K562 (cell line): Measurements from ENCODE around the gene EPDR1. TPM values are rescaled to one million over a fixed set of nuclear protein-coding genes. Genes with fewer than 3 reads are reported as not detected.
A peak's percentile ranks its signal among the peaks of the same experiment; 100 is the strongest.

Experiments
- ATAC-seq: fragments of 200-7000 bp; cut with Tn5 transposase; 3 replicates; pipeline ENCODE4 v1.9.1; 2020; ENCODE audit warnings: moderate library complexity
- BruUV-seq: library from RNA; stranded (reverse); fragments of 400-500 nt; replicated peaks from 2 replicates; lab custom pipeline; 2021; lab: Mats Ljungman, UMichigan
- CTCF ChIA-PET: fragments of 300-600 bp; formaldehyde crosslinking; extraction: SDS; loops from one replicate; lab custom pipeline; 2021; ENCODE audit warnings: low intra/inter-chr PET ratio; lab: Yijun Ruan, JAX
- POLR2A ChIA-PET: fragments of 300-600, 350-650 bp; sonication (Branson Sonifier 250); formaldehyde crosslinking; extraction: SDS; loops from one replicate; lab custom pipeline; 2021; ENCODE audit warnings: antibody characterized with exemption, inconsistent platforms; lab: Yijun Ruan, JAX
- DNase-seq, 4 experiments: peaks; one replicate each; pipeline versions ENCODE4 v3.0.0 to v3.0.0-alpha.2; 2011 to 2018; ENCODE audit warnings: low spot score in 3 of 4, mixed read lengths in 3 of 4; ENCODE audit errors: extremely low read depth in 1 of 4
- FAIRE-seq: peaks from 2 replicates; lab custom pipeline; 2011; peaks lifted over from hg19 to GRCh38; lab: Jason Lieb, UNC
- H2AFZ ChIP-seq: 2 replicates; pipeline ENCODE4 v1.6.0; 2011; ENCODE audit warnings: low read depth, low read length, control low read depth, inconsistent platforms
- H3K27ac ChIP-seq: fragments of 200-600 bp; 3 replicates; pipeline ENCODE4 v1.8.0; 2011; ENCODE audit warnings: low read depth, mild to moderate bottlenecking, control low read depth, inconsistent platforms, low read length, moderate library complexity, mixed read lengths; ENCODE audit errors: extremely low read depth
- H3K27me3 ChIP-seq, 2 experiments: fragments of 300-600 bp in 1 of 2; 2 replicates in 1 of 2; 3 replicates in 1 of 2; pipeline versions ENCODE4 v1.6.0 to v1.8.0; 2011; ENCODE audit warnings: inconsistent platforms in 2 of 2, low read length in 2 of 2, mild to moderate bottlenecking in 1 of 2, mixed read lengths in 1 of 2, moderate library complexity in 1 of 2; ENCODE audit not compliant: control insufficient read depth in 2 of 2, insufficient read depth in 2 of 2
- H3K36me3 ChIP-seq: fragments of 300-600 bp; 3 replicates; pipeline ENCODE4 v1.8.0; 2011; ENCODE audit warnings: mild to moderate bottlenecking, low read length, inconsistent platforms; ENCODE audit not compliant: control insufficient read depth, insufficient read depth
- H3K4me1 ChIP-seq, 2 experiments: fragments of 200-600 bp in 1 of 2; replicated peaks in 1 of 2; 2 replicates in 1 of 2; 3 replicates in 1 of 2; pipeline versions ENCODE4 v1.5.1 to v1.8.0; 2011; ENCODE audit warnings: inconsistent platforms in 2 of 2, low read length in 2 of 2, mild to moderate bottlenecking in 1 of 2, mixed read lengths in 1 of 2, moderate library complexity in 1 of 2; ENCODE audit not compliant: control insufficient read depth in 2 of 2, insufficient read depth in 2 of 2
- H3K4me2 ChIP-seq: 2 replicates; pipeline ENCODE4 v1.6.1; 2011; ENCODE audit warnings: low read length, control low read depth, inconsistent platforms, mixed read lengths; ENCODE audit not compliant: insufficient read depth
- H3K4me3 ChIP-seq: fragments of 200-600 bp; sonication (generic), shearing (Covaris generic); 2 replicates; pipeline ENCODE4 v1.5.1; 2016; ENCODE audit warnings: control low read depth, inconsistent platforms
- H3K79me2 ChIP-seq: fragments of 200-600 bp; 3 replicates; pipeline ENCODE4 v1.8.0; 2011; ENCODE audit warnings: low read length, inconsistent platforms; ENCODE audit not compliant: control insufficient read depth, insufficient read depth
- H3K9ac ChIP-seq, 2 experiments: 2 replicates each; pipeline versions ENCODE4 v1.6.0 to v1.6.1; 2011; ENCODE audit warnings: low read depth in 2 of 2, low read length in 2 of 2, control low read depth in 1 of 2, inconsistent platforms in 1 of 2, mild to moderate bottlenecking in 1 of 2, mixed read lengths in 1 of 2; ENCODE audit not compliant: insufficient read depth in 1 of 2
- H3K9me1 ChIP-seq: one replicate; pipeline ENCODE4 v1.6.0; 2011; ENCODE audit warnings: inconsistent platforms, mild to moderate bottlenecking, low read length, moderate library complexity; ENCODE audit not compliant: control insufficient read depth, insufficient read depth
- H3K9me3 ChIP-seq: replicated peaks from 2 replicates; pipeline ENCODE4 v1.5.1; 2011; ENCODE audit warnings: low read depth, low read length, inconsistent platforms; ENCODE audit not compliant: control insufficient read depth, insufficient read depth
- H4K20me1 ChIP-seq: replicated peaks from 2 replicates; pipeline ENCODE4 v1.6.1; 2011; ENCODE audit warnings: low read length, inconsistent platforms, mixed read lengths; ENCODE audit not compliant: control insufficient read depth, insufficient read depth
- ZNF512 ChIP-seq: IDR thresholded peaks from 2 replicates; pipeline ENCODE4 v1.6.1; 2016; ENCODE audit warnings: missing genetic modification characterization, missing compliant biosample characterization
- ZZZ3 ChIP-seq: fragments of 450-650 bp; IDR thresholded peaks from 2 replicates; pipeline ENCODE4 v1.6.1; 2016; ENCODE audit warnings: antibody characterized with exemption, mild to moderate bottlenecking, moderate library complexity
- WGBS: fragments of 100-300 bp; shearing (Covaris generic); methylation state at CpG from one replicate; pipeline ENCODE4 v1.1.6; 2016; ENCODE audit warnings: low coverage, mixed read lengths; ENCODE audit not compliant: insufficient coverage; ENCODE audit errors: missing lambda C conversion rate; 5-methylcytosine and 5-hydroxymethylcytosine counted together
- in situ Hi-C: fragments of 300-500 bp; cut with MboI; formaldehyde crosslinking; loops from 4 replicates; pipeline ENCODE4 v1.15.0; 2018; ENCODE audit warnings: inconsistent platforms, mixed read lengths
- intact Hi-C: fragments of 100-400 bp; cut with micrococcal nuclease; formaldehyde crosslinking; loops from 2 replicates; pipeline ENCODE4 v1.14.2; 2022
- polyA plus RNA-seq, 8 experiments: library from polyadenylated mRNA; depleted of rRNA in 4 of 8; stranded (reverse) in 5 of 8; unstranded in 3 of 8; fragments of >200 nt; fragmentation: Nextera tagmentation in 2 of 8; fragmentation: Illumina TruSeq in 1 of 8; extraction: Ambion mirVana in 2 of 8; extraction: Trizol in 1 of 8; gene quantifications; 2 replicates each; pipeline versions ENCODE4 v1.2.1 to v1.2.3, GENCODE V29; 2011 to 2014; ENCODE audit warnings: inconsistent platforms in 1 of 8, missing spikeins in 1 of 8
- total RNA-seq, 7 experiments: library from RNA; depleted of rRNA in 6 of 7; stranded (reverse); fragments of >200 nt in 6 of 7; fragmentation: Illumina TruSeq in 2 of 7; extraction: Trizol in 2 of 7; gene quantifications; 2 replicates each; pipeline versions ENCODE4 v1.2.1 to v1.2.3, GENCODE V29; 2011 to 2021; ENCODE audit warnings: low replicate concordance in 1 of 7
- TF ChIP-seq, protein P1 (sequence below): sonication (generic); formaldehyde crosslinking; IDR thresholded peaks from 2 replicates; pipeline ENCODE4 v1.8.0; 2022; ENCODE audit warnings: missing genetic modification reagents, mild to moderate bottlenecking, moderate library complexity, borderline replicate concordance

The EPDR1 gene
- total and polyA plus RNA-seq, 9 of the 15 experiments (the other 6 are each of a cell fraction or from before 2014, with no cell fraction given), result 0.01 to 0.11 TPM; not detected in 7

GRCh38 chr7:37894671-37895070 lies 25.8 kb upstream of the EPDR1 start:
- no peak for DNase-seq
- H3K27me3 ChIP-seq, result no peaks in the 10 kb centered on the region
- TF ChIP-seq ZZZ3 (no peak), ZNF512 (tag) (peak; percentile 56)
- TF ChIP-seq, protein P1, sequence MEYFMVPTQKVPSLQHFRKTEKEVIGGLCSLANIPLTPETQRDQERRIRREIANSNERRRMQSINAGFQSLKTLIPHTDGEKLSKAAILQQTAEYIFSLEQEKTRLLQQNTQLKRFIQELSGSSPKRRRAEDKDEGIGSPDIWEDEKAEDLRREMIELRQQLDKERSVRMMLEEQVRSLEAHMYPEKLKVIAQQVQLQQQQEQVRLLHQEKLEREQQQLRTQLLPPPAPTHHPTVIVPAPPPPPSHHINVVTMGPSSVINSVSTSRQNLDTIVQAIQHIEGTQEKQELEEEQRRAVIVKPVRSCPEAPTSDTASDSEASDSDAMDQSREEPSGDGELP (CRISPR knock-in tag), result no peak
- ATAC-seq, result no peak
- no peak overlapping the region for H3K27ac ChIP-seq
- no peak overlapping the region for H3K9ac ChIP-seq
- H3K9me1 ChIP-seq, result no peaks in the 10 kb centered on the region
- in situ Hi-C loops, result no loop called here
- no peak for FAIRE-seq
- BruUV-seq, result no TSS peak
- intact Hi-C loops, result no loop called here
- no peaks in the 10 kb centered on the region for H3K79me2 ChIP-seq
- H3K4me1 ChIP-seq, result no peaks in the 10 kb centered on the region
- H4K20me1 ChIP-seq, result no peaks in the 10 kb centered on the region
- 0% methylated on average over 3 of the region's 3 CpGs for WGBS
- ChIA-PET CTCF (no interaction called here), POLR2A (no interaction called here)
- H3K36me3 ChIP-seq, result no peaks in the 10 kb centered on the region
- no peak overlapping the region for H2AFZ ChIP-seq
- no peak overlapping the region for H3K4me2 ChIP-seq
- H3K4me3 ChIP-seq, result no peak overlapping the region
- no peaks in the 10 kb centered on the region for H3K9me3 ChIP-seq
